Hepatic stellate cell (primary cell): ENCODE measurements around the gene NAP1L1.

Source experiments
- DNase-seq: peaks from one replicate; pipeline ENCODE4 v3.0.0; 2011; ENCODE audit warnings: low spot score

Gene NAP1L1

DNA sequence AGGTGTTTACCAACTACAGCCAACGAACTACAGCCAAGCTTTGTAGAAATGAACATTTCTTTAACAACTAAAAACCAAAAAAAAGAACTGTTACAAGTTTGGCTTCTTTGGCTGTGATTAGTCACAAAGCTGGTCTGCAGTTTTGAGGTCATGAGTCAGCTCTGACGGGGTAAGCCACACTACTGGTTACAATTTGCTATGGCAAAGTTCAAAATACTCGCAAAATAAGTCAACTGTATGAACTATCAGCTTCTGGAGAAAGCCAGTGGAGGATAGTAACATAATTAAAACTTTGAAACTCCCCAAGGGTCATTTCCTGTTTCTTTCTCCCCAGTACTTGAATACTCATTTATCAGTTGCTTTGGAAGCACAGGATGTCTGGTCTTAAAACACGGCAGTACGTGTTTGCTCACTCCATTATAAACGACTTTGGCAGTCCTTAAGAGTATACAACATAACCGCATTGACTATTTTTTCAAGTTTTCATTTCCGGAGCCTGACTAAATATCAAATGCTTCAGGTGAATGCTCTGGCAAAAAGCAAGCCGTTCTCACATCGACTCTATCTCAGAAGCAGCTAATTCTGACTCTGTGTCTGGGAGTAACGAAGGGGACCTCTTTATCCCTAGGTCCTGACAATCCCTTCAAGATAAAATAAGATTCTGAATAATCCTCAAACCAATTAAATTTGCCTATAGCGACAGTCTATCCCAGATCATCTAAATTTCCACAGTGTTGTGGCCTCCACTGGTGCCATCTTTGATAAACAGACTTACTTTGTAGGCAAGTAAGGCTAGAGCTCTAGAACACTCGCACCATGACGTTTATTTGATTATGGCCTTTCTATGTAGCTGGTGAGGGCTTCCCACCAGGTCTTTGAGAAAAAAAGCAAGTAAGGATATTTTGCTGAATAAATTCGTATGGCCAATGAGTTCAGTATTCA, 63.5 kb downstream of the NAP1L1 start:
- peak; percentile 70 for DNase-seq

DNA sequence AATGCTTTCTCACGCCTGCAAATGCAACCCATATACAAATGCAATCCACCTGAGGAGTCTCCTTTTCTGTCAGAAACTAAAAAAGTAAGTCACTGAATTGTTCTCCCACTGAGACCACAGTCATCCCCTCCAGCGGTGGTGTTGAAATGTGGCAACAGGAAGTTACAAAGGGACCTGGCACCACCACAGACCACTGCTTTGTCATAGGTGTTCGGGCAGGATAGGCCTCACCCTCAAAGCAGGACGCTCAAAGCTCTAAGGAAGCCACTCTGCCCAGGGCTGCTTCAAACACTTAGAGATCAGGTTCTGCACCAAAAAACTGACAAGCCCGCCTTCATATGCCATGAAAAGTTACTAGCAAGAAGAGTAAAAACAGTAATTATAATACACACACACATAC, 64.2 kb downstream of the NAP1L1 start:
- DNase-seq, result no peak

DNA sequence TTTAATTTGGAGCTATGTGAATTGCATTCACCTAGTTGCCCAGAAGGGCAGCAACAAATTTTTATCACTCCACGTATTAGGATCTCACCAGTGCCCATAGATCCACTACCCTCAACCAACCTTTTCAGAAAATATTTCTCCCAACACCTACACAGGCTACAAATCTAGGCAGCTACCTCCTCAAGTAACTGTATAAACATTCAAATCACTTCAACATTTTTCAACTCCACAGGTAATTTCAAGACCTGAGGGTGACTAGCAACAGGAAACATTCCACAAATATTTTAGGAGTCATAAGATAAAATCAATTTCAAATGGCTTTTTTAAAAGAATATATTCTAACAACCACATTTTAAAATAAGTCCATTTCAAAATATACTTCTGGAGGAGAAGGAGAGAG, 65.8 kb downstream of the NAP1L1 start:
- DNase-seq, result no peak

GRCh38 chr12:76018111-76018510, 66.4 kb downstream of the NAP1L1 start:
- DNase-seq, result no peak

GRCh38 chr12:76014007-76014406, 70.5 kb downstream of the NAP1L1 start:
- DNase-seq, result no peak

DNA sequence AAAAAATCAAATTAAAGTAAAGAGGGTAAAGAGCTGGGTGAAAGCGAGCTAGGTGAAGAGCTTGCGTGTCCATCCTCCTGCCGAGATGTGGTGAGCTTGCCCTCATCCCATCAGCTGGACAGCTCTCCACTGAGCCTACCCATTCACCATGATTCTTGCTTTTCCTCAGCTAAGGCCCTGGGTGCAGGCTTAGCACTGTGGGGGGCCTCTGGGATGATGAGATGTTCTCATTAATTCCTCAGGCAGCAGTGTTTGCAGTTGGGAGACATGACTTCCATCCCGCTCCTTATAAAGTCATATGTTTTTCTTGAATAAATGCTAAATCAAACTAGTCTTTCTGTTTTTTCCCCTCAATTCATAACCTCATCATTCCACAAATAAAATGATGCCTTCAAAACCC, 70.9 kb downstream of the NAP1L1 start:
- DNase-seq, result no peak

DNA sequence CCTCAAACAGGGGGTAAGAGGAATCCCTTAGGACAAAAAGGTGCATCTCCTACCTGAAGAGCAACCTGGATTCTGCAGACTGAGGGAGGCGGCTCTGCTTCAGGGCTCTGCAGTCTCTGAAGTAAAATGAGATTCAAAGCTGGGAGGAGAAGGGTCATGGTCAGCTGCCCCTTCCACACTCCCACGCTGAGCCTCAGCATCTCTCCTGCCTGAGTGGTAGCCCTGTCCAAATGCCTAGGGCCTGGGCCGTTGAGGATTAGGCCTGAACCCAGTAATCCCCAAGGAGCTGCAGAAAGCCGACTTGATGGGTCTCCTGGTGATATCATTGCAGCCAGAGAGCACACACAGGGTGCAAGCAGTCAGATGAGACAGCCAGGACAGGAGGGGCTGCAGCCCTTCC, 71.8 kb downstream of the NAP1L1 start:
- DNase-seq, result no peak

GRCh38 chr12:76010732-76011458, 73.6 kb downstream of the NAP1L1 start:
- peak; percentile 36 for DNase-seq

DNA sequence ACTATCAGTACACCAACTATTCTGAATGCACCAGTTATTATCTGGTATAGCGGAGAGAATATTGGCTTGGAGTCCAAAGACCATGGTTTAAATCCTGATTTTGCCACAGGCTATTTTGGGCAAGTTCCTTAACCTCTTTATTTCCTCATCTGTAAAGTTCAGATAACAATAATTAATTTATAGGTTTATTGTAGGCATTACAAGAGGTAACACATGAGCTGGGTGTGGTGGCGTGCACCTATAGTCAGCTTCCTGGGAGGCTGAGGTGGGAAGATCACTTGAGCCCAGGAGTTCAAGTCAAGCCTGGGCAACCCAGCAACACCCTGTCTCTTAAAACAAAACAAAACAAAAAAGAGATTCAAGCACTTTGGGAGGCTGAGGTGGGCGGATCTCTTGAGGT, 76.1 kb downstream of the NAP1L1 start:
- DNase-seq, result no peak

- no peak for DNase-seq
Measured at GRCh38 chr12:76007640-76008039, 76.8 kb downstream of the NAP1L1 start.

DNA sequence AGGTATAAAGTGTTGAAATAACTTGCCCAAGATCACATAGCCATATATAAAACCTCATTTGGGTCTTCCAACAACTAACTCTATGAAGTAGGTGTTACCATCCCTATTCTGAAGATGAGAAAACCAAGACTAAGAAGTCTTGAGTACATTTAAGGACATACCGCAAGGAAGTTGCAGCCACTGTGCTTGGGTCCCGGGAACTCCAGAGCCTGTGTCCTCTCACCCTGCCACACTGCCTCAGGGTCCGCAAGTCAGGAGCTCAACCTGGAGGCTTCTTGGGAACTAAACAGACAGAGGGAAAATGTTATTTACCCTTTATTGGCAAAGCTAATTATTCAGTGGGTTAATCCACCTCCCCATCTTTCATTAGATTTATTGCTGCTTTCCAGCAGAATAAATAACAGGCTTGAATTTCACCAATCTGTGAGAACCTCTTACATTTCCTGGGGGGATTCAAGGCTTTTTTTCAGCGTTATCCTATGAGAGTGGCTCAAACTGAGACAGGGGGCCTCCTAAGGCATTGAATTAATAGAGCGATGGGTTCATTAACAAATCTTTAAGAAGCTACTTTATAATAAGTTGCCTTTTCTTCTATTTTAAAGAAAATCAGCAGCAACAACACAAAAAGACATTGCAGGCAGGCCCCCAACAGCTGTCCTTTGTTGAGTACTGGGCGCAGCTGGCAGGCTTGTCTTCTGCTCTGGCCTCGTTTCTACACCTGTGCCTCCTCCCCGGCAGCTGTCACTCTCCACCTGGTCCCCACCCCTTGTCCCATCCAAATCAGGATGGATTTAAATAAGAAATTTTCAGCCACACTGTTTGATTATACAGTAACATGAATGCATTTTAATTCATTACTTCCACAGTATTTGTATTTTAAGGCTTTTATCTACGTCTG, 78.2 kb downstream of the NAP1L1 start:
- DNase-seq, result no peak

DNA sequence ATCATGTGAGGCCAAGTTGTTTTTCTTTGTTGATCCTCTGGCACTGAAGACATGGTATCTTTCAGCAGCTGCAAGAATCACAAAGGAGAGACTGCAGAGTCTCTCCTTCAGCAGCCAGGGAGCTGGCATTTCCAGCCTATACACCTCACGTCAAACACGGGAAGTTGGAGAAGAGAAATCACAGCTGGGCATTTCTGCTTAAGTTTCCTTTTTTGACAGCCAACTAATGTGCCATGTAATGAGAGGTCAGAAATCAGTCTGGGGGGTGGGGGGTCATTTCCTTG, 81.2 kb downstream of the NAP1L1 start:
- no peak for DNase-seq

DNA sequence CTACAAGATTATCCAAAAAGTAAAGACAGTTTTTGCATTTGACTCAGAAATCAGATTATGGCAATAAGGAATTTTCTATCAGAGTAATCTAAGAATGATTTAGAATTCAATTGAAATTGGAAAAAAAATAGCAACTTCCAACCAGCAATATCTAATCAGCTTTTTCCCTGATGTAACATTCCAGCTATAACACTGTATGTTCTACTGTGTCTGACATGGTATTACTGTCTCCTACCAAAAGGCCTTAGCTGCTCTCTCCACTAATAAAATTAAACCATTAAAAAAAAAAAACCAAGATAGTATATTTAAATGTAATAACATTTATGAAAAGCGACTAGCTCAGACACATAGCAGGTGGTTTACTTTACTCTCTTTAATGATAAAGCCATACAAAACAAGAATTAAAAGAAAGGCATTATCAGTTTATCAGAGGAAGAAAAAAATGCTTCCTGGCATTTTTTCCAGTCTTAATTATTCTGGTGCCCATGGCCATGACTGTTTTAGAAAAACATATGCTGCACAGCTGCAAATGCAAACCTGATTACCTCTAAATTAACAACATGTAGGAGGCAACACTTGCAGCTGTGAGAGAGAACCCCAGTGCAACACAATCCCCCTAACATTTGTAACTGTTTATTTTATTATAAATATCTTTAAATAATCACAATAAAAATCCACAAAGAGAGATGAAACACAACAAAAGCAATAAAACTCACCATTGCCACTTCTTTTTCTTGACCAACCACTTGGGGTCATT, 81.7 kb downstream of the NAP1L1 start:
- DNase-seq, result no peak

- no peak for DNase-seq
Measured at GRCh38 chr12:75998292-75999063, 86.0 kb downstream of the NAP1L1 start.

DNA sequence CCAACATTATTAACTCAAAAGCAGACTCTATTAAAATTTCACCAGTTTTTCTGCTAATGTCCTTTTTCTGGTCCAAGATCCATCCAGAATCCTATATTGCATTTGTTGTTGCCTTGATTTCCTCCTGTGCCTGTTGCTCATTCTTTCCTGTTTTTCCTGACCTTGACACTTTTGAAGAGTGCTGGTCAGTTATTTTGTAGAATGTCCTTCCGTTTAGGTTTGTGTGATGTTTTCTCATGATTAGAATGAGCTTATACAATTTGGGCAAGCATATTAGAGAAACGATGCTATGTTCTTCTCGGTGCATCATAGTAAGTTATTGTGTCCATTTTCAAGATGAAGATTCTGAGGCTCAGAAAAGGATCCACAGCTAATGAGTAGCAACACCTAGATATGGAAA, 86.8 kb downstream of the NAP1L1 start:
- DNase-seq, result no peak

GRCh38 chr12:75996861-75997447, 87.5 kb downstream of the NAP1L1 start:
- DNase-seq, result no peak

DNA sequence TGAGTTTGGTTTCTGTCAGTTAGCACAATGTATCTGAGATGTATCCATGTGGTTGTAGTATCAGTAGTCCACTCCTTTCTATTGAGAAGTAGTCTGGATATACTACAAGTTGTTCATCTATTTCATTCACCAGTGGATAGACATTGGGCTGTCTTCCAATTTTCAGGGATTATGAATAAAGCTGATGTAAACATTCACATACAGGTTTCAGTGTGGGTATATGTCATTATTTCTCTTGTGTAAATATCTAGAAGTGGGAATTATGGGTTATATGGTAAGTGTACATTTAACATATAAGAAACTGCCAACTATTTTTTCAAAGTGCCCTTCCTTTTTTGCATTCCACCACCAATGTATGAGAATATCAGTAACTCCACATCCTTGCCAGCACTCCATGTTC, 88.8 kb downstream of the NAP1L1 start:
- no peak for DNase-seq

DNA sequence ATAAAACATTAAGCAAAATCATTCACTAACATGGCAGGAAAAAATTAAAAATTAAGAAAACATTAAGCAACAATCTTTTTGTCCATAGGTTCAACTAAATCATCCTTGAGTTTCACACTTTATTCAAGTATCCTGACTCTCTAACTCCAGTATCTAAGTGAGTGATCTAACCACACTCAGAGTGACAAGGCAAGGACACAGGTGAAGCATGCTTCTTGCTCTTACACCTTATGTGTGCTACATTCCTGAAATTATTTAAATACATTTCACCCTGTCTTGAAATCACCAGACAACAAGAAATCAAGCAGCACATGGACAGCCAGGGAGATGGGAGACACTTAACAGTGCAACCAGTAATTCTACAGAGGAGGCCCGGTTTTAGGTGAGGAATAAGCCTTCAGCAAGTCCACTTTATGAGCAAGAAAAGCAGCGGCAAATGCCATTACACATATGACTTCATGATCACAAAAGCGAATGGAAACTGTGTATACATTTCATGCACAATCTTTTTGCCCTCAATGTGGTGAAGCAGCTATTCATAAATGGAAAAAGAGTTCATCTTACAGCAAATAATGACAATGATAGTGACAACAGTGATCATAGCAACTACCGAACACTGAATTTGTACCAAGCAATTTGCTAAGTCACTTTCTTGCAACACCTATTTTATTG, 90.3 kb downstream of the NAP1L1 start:
- DNase-seq, result no peak

GRCh38 chr12:75991753-75992152, 92.7 kb downstream of the NAP1L1 start:
- DNase-seq, result no peak
